Cardiac muscle cell (in vitro differentiated cells and primary cell): ENCODE data around the gene ICOSLG. TPM values are rescaled to one million over a fixed set of nuclear protein-coding genes. Genes with fewer than 3 reads are reported as not detected.
"Not testable (repeated sequence)": the region's sequence is repeated elsewhere in the genome, so short reads cannot be mapped to it uniquely, and the experiment has no call there.

Source experiments
- DNase-seq, 2 donors: peaks; one replicate each; pipeline versions ENCODE4 v3.0.0 to v3.0.0-alpha.2; 2010 to 2017; ENCODE audit warnings: low read depth in 1 of 2, low spot score in 1 of 2
- H3K27ac ChIP-seq: fragments of 200-600 bp; sonication (generic); 2 replicates; pipeline ENCODE4 v1.5.1; 2016
- H3K27me3 ChIP-seq: fragments of 200-600 bp; sonication (generic); 2 replicates; pipeline ENCODE4 v1.6.0; 2016; ENCODE audit warnings: control low read depth
- H3K36me3 ChIP-seq: fragments of 200-600 bp; sonication (generic); 2 replicates; pipeline ENCODE4 v1.5.1; 2016; ENCODE audit warnings: control low read depth
- H3K4me1 ChIP-seq: fragments of 200-600 bp; sonication (generic); 2 replicates; pipeline ENCODE4 v1.8.1; 2017; ENCODE audit warnings: low read depth, mild to moderate bottlenecking, mixed run types
- H3K4me3 ChIP-seq: fragments of 200-600 bp; sonication (generic); 2 replicates; pipeline ENCODE4 v1.5.1; 2016; ENCODE audit warnings: mild to moderate bottlenecking
- H3K9me3 ChIP-seq: fragments of 200-600 bp; sonication (generic); 2 replicates; pipeline ENCODE4 v1.5.1; 2017; ENCODE audit warnings: low read depth, mild to moderate bottlenecking, control low read depth
- polyA plus RNA-seq: library from polyadenylated mRNA; unstranded; fragments of >200 nt; fragmentation: Nextera tagmentation; extraction: Ambion mirVana; gene quantifications from 2 replicates; pipeline ENCODE4 v1.2.1, GENCODE V29; 2016
- total RNA-seq: library from RNA; depleted of rRNA; stranded (reverse); fragments of >200 nt; gene quantifications from 2 replicates; pipeline ENCODE4 v1.2.3, GENCODE V29; 2016

The ICOSLG gene
- total and polyA plus RNA-seq, 2 experiments from 2014 or later, result 0.12 TPM; not detected in 1

GRCh38 chr21:44229561-44229960 is 11.2 kb downstream of the ICOSLG start:
- not testable (repeated sequence) for H3K36me3 ChIP-seq, H3K4me3 ChIP-seq, H3K4me1 ChIP-seq, H3K27ac ChIP-seq, H3K27me3 ChIP-seq, DNase-seq, H3K9me3 ChIP-seq

DNA sequence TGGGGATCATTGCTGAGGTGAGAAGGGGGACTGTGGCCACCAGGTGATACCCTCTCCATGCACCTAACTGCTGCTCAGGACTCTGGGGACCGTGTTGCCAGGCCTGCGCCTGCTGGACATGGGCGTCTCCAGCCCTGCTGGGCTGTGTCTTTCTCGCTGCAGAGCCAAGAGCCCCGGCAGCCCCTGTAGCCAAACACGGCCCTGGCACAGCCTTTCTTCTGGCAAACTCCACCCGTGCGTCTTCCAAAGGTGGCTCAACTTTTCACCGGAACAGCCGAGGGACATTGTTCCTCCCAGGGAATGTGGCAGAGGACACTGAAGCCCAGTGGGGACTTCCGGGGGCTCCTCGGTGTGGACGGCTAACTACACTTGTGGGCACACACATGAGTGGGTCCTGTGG is 12.6 kb downstream of the ICOSLG start:
- not testable (repeated sequence) for H3K9me3 ChIP-seq, H3K27me3 ChIP-seq, DNase-seq, H3K36me3 ChIP-seq, H3K27ac ChIP-seq, H3K4me1 ChIP-seq, H3K4me3 ChIP-seq

GRCh38 chr21:44227614-44228013 is 13.1 kb downstream of the ICOSLG start:
- not testable (repeated sequence) for H3K36me3 ChIP-seq, DNase-seq

GRCh38 chr21:44225605-44226004 is 15.1 kb downstream of the ICOSLG start:
- not testable (repeated sequence) for H3K4me1 ChIP-seq, H3K36me3 ChIP-seq, H3K27ac ChIP-seq, H3K9me3 ChIP-seq, H3K4me3 ChIP-seq, DNase-seq, H3K27me3 ChIP-seq

More at GRCh38 chr21:44227614-44228013, 13.1 kb downstream of the ICOSLG start:
- not testable (repeated sequence) for H3K4me1 ChIP-seq, H3K9me3 ChIP-seq, H3K27ac ChIP-seq, H3K27me3 ChIP-seq, H3K4me3 ChIP-seq

GRCh38 chr21:44223334-44223733 is 17.4 kb downstream of the ICOSLG start:
- not testable (repeated sequence) for H3K4me1 ChIP-seq, H3K27me3 ChIP-seq, H3K4me3 ChIP-seq, H3K27ac ChIP-seq, H3K9me3 ChIP-seq, H3K36me3 ChIP-seq, DNase-seq

GRCh38 chr21:44220674-44221073 is 20.1 kb downstream of the ICOSLG start:
- H3K27ac ChIP-seq, DNase-seq, H3K4me3 ChIP-seq: not testable (repeated sequence)

GRCh38 chr21:44218461-44218860 is 22.3 kb downstream of the ICOSLG start:
- H3K9me3 ChIP-seq, DNase-seq, H3K27ac ChIP-seq, H3K27me3 ChIP-seq, H3K36me3 ChIP-seq, H3K4me1 ChIP-seq, H3K4me3 ChIP-seq: not testable (repeated sequence)

More at GRCh38 chr21:44220674-44221073, 20.1 kb downstream of the ICOSLG start:
- not testable (repeated sequence) for H3K27me3 ChIP-seq, H3K9me3 ChIP-seq, H3K36me3 ChIP-seq, H3K4me1 ChIP-seq

GRCh38 chr21:44211978-44212377 is 28.8 kb downstream of the ICOSLG start:
- not testable (repeated sequence) for H3K4me1 ChIP-seq, H3K27me3 ChIP-seq, H3K36me3 ChIP-seq, H3K27ac ChIP-seq, H3K4me3 ChIP-seq, DNase-seq, H3K9me3 ChIP-seq

- not testable (repeated sequence) for H3K27me3 ChIP-seq, H3K4me1 ChIP-seq, H3K27ac ChIP-seq, DNase-seq, H3K9me3 ChIP-seq, H3K36me3 ChIP-seq, H3K4me3 ChIP-seq
These were observed 29.2 kb downstream of the ICOSLG start for GRCh38 chr21:44211574-44211973.

DNA sequence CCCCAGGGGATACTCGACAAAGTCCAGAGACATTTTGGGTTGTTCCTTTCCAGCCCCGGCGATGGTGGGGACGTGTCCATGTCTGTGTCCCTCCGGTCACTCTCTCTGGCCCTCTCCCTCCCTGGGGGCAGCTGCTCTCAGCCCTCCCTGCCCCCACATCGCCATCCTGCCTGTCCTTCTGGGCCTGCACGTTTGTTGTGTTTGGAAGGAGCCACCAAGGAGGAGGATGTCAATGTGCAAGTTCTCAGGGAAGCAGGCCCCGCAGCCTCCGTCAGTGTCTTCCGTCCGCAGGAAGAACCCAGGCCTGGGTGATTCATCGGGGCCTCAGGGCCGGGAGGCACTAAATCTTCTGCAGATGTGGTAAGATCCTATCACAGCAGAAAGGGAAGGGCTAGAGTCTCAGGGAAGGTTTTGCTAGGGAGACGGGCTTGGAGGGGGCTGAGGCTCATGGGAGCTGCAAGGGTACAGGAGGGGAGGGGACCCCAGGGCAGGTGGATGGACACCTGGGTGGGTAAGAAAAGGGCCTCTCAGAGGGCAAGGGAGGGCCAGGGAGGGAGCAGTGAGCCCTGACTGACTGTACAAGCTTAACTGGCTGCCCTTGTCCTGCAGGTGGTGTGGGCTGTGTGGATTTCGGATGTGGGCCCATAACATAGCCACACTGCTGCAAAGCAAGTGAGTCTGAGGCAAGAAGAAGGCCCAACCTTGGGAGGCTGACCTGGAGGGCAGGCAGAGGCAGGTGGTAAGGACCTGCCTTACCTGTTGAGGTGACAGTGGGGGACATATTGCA is 32.7 kb downstream of the ICOSLG start:
- not testable (repeated sequence) for DNase-seq, H3K4me3 ChIP-seq, H3K27me3 ChIP-seq, H3K36me3 ChIP-seq, H3K27ac ChIP-seq, H3K9me3 ChIP-seq, H3K4me1 ChIP-seq

GRCh38 chr21:44206698-44207676 is 33.8 kb downstream of the ICOSLG start:
- not testable (repeated sequence) for DNase-seq, H3K4me3 ChIP-seq, H3K27ac ChIP-seq, H3K4me1 ChIP-seq, H3K36me3 ChIP-seq, H3K9me3 ChIP-seq, H3K27me3 ChIP-seq

- H3K36me3 ChIP-seq, H3K4me3 ChIP-seq, H3K4me1 ChIP-seq, DNase-seq, H3K9me3 ChIP-seq, H3K27ac ChIP-seq, H3K27me3 ChIP-seq: not testable (repeated sequence)
These were observed 34.6 kb downstream of the ICOSLG start for GRCh38 chr21:44206187-44206586.

- not testable (repeated sequence) for H3K4me3 ChIP-seq, H3K9me3 ChIP-seq, H3K4me1 ChIP-seq, H3K27me3 ChIP-seq, H3K36me3 ChIP-seq, H3K27ac ChIP-seq, DNase-seq
These were observed 38.0 kb downstream of the ICOSLG start for GRCh38 chr21:44202590-44203299.
